Stimulated activated CD4-positive, alpha-beta T cell treated with anti-CD3 and anti-CD28 coated beads, Interleukin-1b, Interleukin-23, amount 100 ng/mL, for 1 hour (primary cell): ENCODE results near the gene PIGH.
"Not testable (repeated sequence)": the region's sequence is repeated elsewhere in the genome, so short reads cannot be mapped to it uniquely, and the experiment has no call there.

Experiments used
- DNase-seq, 2 donors: peaks; one replicate each; pipeline ENCODE4 v3.0.0-alpha.2; 2020; ENCODE audit warnings: low read depth in 2 of 2

Gene PIGH

GRCh38 chr14:67551123-67551522 is 48.9 kb downstream of the PIGH start:
- no peak for DNase-seq

GRCh38 chr14:67549734-67550133 is 50.3 kb downstream of the PIGH start:
- DNase-seq = no peak

- DNase-seq = no peak
These were observed 52.8 kb downstream of the PIGH start for GRCh38 chr14:67547224-67547780.

GRCh38 chr14:67544590-67544989 is 55.5 kb downstream of the PIGH start:
- DNase-seq = no peak

GRCh38 chr14:67542620-67543019 is 57.4 kb downstream of the PIGH start:
- not testable (repeated sequence) for DNase-seq

- no peak for DNase-seq
These were observed 58.4 kb downstream of the PIGH start for GRCh38 chr14:67541448-67542387.
